Lower lobe of right lung (tissue), 2 donors: ENCODE data around the gene IQCH. TPM values are rescaled to one million over a fixed set of nuclear protein-coding genes. Genes with fewer than 3 reads are reported as not detected.

ENCODE experiments used
- ATAC-seq, 2 donors: fragments of 200-7000 bp; cut with Tn5 transposase; one replicate each; pipeline ENCODE4 v1.9.1; 2020 to 2022; ENCODE audit warnings: mild to moderate bottlenecking in 2 of 2, moderate library complexity in 2 of 2
- DNase-seq: peaks from one replicate; pipeline ENCODE4 v3.0.0-alpha.2; 2020
- H3K27ac ChIP-seq: fragments of 200-600 bp; one replicate; pipeline ENCODE4 v1.8.0; 2022
- H3K27me3 ChIP-seq: fragments of 200-600 bp; one replicate; pipeline ENCODE4 v1.8.0; 2022; ENCODE audit warnings: low read depth
- H3K36me3 ChIP-seq: fragments of 200-600 bp; one replicate; pipeline ENCODE4 v1.8.0; 2022; ENCODE audit warnings: mild to moderate bottlenecking
- H3K4me1 ChIP-seq: fragments of 200-600 bp; one replicate; pipeline ENCODE4 v1.8.0; 2022
- H3K4me3 ChIP-seq: fragments of 200-600 bp; one replicate; pipeline ENCODE4 v1.8.0; 2022; ENCODE audit warnings: mild to moderate bottlenecking
- H3K9me3 ChIP-seq: fragments of 200-600 bp; one replicate; pipeline ENCODE4 v1.8.0; 2022
- intact Hi-C: fragments of 100-400 bp; cut with DNase I; formaldehyde crosslinking; loops from one replicate; pipeline ENCODE4 v1.11.0; 2022
- total RNA-seq: library from RNA; stranded (reverse); fragmentation: NEBNext Ultra II Directional; extraction: Animal tissue kit (Norgen Biotek cat#: 25700); gene quantifications from one replicate; pipeline ENCODE4 v1.2.1, GENCODE V29; 2021
- TF ChIP-seq, protein P1 (sequence below): fragments of 200-600 bp; IDR thresholded peaks from one replicate; pipeline ENCODE4 v1.8.0; 2022; ENCODE audit warnings: antibody characterized with exemption, mild to moderate bottlenecking
- donor health status: DM: no; HTN: yes; CAD: no; lungs with severe emphysema.

The IQCH gene
- total RNA-seq, 1 donor from 2014 or later: 2.3 TPM

DNA sequence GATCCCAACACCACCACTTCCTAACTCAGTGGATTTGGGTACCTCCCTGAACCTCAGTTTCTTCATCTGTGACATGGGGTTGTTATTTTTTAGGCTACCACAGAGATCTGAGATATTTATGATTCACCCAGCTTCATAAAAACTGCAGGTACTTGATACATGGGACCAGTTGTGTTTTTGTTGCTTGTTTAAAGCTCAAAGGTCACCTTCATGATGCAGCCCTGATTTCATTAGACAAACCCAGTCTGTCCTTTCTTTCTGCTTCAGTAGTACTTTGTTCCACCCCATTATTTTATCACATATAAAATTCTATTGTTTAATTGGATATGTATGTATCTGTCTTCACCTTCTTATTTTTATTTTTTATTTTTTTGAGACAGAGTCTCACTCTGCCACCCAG, 208.9 kb downstream of the IQCH start:
- TF ChIP-seq, protein P1, sequence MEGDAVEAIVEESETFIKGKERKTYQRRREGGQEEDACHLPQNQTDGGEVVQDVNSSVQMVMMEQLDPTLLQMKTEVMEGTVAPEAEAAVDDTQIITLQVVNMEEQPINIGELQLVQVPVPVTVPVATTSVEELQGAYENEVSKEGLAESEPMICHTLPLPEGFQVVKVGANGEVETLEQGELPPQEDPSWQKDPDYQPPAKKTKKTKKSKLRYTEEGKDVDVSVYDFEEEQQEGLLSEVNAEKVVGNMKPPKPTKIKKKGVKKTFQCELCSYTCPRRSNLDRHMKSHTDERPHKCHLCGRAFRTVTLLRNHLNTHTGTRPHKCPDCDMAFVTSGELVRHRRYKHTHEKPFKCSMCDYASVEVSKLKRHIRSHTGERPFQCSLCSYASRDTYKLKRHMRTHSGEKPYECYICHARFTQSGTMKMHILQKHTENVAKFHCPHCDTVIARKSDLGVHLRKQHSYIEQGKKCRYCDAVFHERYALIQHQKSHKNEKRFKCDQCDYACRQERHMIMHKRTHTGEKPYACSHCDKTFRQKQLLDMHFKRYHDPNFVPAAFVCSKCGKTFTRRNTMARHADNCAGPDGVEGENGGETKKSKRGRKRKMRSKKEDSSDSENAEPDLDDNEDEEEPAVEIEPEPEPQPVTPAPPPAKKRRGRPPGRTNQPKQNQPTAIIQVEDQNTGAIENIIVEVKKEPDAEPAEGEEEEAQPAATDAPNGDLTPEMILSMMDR: no peak
- ATAC-seq: no peak
- Histone ChIP-seq H3K36me3 (no peaks in the 10 kb centered on the region), H3K27me3 (no peaks in the 10 kb centered on the region), H3K4me3 (no peak overlapping the region), H3K4me1 (no peaks in the 10 kb centered on the region), H3K27ac (no peak overlapping the region), H3K9me3 (no peaks in the 10 kb centered on the region)
- intact Hi-C loops: no loop called here
- DNase-seq: no peak

DNA sequence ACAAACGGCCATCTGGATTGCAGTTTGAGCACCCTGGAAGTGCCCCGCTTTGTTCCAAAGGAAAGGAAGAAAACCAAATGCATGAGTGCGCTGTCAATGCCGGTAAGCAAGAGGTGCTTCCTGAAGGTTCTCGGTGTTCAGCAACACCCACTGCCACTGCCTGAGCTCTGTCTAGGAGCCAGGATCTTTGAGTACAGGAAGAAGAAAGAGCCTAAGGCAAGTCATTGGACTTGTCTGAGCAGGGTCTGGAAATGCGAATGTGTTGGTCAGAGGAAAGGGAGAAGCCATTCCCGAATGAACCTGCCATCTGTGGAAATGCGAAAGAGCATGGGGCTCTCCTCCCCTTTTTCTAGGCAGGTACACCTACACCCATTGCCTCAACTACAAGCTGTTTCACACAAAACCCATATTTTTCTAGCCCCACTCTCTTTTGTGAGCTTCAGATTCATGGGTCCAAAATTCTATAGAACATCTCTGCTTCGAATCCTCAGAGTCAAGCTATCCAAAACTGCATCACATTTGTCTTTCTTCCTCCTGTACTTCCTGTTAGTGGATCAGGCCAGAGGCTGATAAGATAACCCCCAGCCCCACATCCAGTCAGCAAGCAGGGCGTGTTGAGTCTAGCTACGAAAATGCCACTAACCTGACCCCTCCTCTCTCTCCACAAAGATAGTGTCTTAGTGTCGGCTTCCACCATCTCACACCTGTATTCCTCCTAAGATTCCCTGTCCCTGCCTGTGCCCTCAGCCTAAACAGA, 210.8 kb downstream of the IQCH start:
- TF ChIP-seq, protein P1: no peak

DNA sequence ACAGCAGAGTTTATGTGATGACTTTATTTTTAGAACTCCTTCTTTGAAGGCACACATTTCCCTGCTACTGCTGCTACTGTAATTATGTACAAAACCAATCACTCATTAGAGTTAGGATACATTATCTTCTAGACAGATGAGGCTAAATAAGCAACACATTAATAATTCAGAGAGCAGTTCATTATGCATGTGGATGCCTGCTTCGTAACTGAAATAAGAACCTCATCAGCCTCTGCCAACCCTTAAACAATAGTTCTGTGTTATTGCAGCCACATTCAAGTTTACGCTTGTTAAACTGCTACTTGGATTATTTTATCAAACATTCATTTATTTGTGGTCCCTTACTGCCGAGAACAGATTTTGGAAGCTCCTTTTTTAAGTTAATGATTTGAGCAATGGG, 213.8 kb downstream of the IQCH start:
- intact Hi-C loops: no loop called here
- ATAC-seq: no peak

More for the DNA sequence above, 210.8 kb downstream of the IQCH start:
- ATAC-seq (no peak), DNase-seq (no peak)
- H3K36me3 ChIP-seq: no peaks in the 10 kb centered on the region
- no peaks in the 10 kb centered on the region for H3K9me3 ChIP-seq
- H3K4me3 ChIP-seq: no peak overlapping the region
- no peaks in the 10 kb centered on the region for H3K27me3 ChIP-seq
- H3K4me1 ChIP-seq: no peaks in the 10 kb centered on the region
- intact Hi-C loops: no loop called here
- no peak overlapping the region for H3K27ac ChIP-seq

DNA sequence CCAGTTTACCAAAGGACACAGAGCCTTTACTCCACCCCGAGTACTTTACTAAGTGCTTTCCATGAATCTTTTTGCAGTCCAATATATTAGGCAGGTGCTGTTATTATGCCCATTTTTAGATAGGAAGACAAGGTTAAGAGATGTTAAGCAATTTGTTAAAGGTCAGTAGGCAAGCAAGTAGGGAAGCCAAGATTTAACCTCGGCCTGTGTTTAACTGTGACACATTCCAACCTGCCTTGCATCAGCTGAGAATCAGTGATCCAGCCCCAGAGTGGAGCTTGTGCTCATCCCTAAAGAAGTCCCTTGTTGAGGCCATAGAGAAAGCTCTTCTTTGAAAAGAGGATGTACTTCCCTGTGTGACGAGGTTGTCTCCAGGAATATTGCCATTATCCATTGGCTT, 215.1 kb downstream of the IQCH start:
- Histone ChIP-seq H3K4me3 (no peak overlapping the region), H3K27me3 (no peaks in the 10 kb centered on the region), H3K9me3 (no peaks in the 10 kb centered on the region), H3K4me1 (no peaks in the 10 kb centered on the region), H3K36me3 (no peaks in the 10 kb centered on the region), H3K27ac (no peak overlapping the region)
- TF ChIP-seq, protein P1: no peak
- no peak for DNase-seq
- intact Hi-C loops: no loop called here
- no peak for ATAC-seq

More for the DNA sequence above, 213.8 kb downstream of the IQCH start:
- no peak overlapping the region for H3K27ac ChIP-seq
- H3K9me3 ChIP-seq: no peaks in the 10 kb centered on the region
- no peaks in the 10 kb centered on the region for H3K27me3 ChIP-seq
- DNase-seq: no peak
- TF ChIP-seq, protein P1: no peak
- H3K4me1 ChIP-seq: no peaks in the 10 kb centered on the region
- H3K4me3 ChIP-seq: no peak overlapping the region
- no peaks in the 10 kb centered on the region for H3K36me3 ChIP-seq

DNA sequence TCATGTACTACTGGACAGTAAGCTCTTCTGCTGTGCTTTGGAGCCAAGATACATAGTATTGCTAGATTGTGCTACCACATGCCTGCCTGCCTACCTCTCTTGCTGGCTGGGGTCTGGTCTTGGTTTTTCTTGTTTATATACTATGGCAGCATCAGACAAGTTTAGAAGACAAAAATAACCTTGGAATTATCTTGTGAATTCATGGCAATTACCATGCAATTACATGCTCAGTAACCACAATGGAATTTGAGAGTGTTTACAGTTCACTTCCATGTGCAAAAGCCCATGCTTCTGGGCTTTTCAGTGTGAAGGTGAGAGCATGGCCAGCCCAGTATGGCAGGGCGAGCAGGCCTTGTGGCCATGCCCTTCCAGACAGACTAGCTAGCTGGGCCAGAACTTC, 218.4 kb downstream of the IQCH start:
- no peak for DNase-seq
- TF ChIP-seq, protein P1: no peak
- no peaks in the 10 kb centered on the region for H3K36me3 ChIP-seq
- no peak for ATAC-seq
- H3K4me3 ChIP-seq: no peak overlapping the region
- no peaks in the 10 kb centered on the region for H3K27me3 ChIP-seq
- intact Hi-C loops: no loop called here
- no peaks in the 10 kb centered on the region for H3K4me1 ChIP-seq
- H3K27ac ChIP-seq: no peak overlapping the region
- H3K9me3 ChIP-seq: no peaks in the 10 kb centered on the region
